Astrocyte (in vitro differentiated cells and primary cell): ENCODE data around the gene PRKAR1A.

Experiments
- CTCF ChIP-seq: IDR thresholded peaks from 2 replicates; pipeline ENCODE4 v1.5.1; 2011; ENCODE audit warnings: low read depth, mild to moderate bottlenecking, inconsistent platforms, low read length, moderate library complexity; ENCODE audit not compliant: insufficient read depth
- EZH2 ChIP-seq: IDR thresholded peaks from 2 replicates; pipeline ENCODE4 v1.6.1; 2012; ENCODE audit warnings: mild to moderate bottlenecking, low read length, inconsistent platforms; ENCODE audit not compliant: insufficient read depth

GRCh38 chr17:68507576-68507975 is 4.7 kb upstream of the PRKAR1A start:
- TF ChIP-seq CTCF: no peak
- no peak for TF ChIP-seq EZH2
